CD4-positive, alpha-beta T cell treated with Interleukin-15 for 1 hour (primary cell): Measurements from ENCODE around the gene YBX2.
A peak's percentile ranks its signal among the peaks of the same experiment; 100 is the strongest.

Source experiments
- DNase-seq: peaks from one replicate; pipeline ENCODE4 v3.0.0-alpha.2; 2020

The YBX2 gene

DNA sequence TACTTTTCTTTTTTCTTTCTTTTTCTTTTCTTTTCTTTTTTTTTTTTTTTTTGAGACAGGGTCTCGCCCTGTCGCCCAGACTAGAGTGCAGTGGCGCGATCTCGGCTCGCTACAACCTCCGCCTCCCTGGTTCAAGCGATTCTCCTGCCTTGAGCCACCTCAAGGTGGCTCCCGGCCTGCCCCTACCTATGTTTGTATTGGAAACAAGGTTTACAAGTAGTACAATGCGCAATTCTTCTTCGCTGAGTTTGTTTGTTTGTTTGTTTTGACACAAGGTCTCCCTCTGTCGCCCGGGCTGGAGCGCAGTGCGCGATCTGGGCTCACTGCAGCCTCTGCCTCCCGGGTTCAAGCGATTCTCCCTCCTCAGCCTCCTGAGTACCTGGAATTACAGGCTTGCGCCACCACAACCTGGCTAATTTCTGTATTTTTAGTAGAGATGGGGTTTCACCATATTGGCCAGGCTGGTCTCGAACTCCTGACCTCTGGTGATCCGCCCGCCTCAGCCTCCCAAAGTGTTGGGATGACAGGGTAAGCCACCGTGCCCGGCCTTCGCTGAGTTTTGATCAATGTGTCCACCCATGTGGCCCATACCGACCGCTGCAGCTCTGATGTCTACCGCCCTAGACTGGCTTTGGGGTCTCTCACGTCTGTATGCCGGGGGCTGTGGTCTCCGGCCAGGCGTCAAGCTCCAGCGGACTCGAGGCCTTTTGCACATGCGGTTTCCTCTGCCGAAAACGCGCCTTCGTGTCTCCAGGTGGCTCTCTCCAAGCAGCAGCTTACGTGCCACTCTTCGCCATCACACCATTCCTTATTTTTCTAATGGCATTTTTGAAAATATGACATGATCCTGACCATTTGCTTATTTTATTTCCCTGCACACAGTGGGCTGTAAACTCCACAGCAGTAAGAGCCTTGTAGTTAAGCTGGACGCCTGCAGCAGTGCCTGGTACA is 1.1 kb upstream of the YBX2 start:
- DNase-seq, result no peak

DNA sequence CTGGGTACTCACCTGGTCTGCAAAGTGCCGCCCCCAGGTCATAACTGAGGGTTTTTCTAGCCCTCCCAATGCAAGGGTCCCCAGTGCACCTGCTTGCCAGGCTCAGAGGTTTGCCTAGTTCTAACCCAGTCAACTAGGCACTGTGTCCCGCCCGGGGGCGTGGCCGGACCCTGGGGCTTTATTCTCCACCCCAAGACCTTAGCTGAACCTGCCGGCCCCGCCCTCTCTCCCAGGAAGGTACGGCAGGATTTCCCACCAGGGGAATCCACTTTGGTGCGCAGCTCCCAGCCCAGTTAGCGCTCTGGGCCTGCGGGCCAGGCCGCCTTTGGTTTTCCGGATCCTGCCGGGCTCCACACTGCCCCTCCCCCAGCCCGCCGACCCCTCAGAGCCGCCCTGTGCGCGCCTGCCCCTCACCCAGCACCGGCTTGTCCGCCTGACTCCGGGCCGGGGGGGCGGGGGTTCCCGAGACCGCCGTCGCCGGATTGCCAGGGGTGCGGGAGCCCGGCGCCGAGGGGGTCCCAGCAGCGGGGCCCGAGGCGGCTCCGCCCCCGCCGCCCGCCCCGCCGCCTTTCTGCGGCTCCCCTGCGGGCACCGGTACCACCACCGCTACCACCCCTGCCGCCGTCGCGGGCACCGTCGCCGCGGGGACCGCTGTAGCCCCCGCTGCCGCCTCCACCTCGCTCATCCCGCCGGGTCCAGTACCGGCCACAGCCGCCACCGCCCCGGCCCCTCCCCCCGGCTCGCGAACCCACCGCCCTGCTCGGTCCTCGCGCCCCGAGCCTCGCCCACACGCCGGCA is 424 bp downstream of the YBX2 start:
- no peak for DNase-seq

DNA sequence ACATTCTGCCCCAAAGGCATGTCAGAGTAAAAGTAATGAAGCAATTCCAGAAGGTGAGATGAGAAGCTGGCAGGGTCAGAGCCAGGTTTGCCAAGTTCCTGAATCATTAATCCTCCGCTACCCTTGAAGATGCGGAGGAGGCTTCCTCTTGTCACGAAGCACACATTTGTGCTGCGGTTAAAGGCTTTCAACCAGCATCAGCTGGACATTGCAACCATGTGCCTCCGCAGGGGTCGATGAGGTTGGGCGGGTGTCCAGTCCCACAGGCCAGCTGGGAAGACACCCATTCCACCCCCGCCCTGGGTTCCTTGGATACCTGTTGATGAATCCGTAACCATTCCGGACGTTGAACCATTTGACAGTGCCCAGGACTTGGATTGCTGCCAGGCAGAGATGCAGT is 1.3 kb downstream of the YBX2 start:
- DNase-seq, result no peak

DNA sequence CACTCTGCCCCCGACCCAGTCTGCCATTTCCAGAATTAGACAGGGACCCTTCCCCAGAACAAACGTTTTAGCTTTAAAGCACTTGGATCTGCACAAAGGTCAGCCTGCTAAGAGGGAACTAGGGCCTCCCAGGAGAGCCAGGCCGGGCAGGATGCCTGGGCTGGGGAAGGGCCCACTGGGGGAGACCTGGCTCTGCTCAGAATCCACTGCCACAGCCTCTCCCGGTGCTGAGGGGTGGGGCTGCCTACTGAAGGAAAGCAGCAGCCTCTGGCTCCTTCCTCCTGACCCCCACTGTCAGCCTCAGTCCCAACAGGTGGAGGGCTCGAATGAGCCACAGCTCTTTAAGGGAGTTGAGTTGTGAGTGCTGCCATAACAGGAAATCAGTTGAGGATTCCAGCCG is 1.7 kb downstream of the YBX2 start:
- no peak for DNase-seq

DNA sequence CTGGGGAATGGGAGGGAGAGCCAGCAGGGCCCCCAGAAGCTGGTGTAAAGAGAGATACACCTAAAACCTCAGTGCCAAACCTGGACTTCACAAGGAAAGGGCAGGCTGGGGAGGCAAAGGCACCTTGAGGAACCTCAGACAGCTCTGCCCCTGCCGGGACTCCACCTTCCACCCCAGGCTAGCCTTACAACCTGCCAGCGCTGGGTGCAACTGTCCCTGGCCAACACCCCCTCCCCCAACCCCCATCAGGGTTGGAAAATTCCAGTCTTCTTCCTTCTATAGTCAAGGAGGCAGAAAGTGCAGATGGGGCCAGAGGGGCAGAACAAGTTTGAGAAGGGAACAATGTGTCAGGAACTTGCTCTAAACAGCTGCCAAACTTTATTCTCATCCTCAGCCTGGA is 2.2 kb downstream of the YBX2 start:
- DNase-seq, result no peak

DNA sequence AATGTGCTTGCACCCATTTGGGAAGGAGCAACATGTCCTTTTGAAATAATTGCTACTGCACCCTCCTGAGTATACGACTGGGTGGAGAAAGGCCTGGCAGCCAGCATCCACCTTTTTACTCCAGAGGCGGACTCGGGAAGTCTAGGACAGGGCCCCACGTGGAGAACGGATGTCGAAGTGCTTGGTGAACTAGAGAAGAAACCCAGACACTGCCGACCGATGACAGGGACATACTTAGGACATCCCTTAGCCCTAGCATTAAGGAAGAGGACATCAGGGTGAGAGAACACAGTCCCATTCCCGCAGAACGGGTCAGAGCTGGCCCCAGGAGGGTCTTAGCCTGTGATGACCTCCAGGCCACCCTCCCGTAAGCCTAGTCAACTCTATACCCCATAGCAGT is 3.8 kb downstream of the YBX2 start:
- DNase-seq, result no peak

DNA sequence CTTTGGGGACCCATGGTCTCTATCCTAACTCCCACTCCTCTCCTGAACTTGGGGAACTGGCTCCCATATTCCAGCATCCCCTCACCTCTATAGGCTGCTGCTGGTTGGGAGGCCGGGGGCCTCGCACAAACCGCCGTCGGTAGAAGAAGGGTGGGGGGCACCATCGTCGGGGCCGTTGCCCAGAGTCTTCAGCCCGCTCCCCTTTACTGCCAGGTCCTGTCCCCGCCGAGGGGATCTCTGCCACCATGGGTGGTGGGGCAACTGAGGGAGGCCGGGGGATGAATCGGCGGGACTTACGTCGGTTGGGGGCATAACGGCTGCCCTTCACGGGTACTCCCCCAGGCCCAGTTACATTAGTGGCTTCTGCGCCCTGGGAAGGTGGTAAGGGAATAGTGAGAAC is 4.3 kb downstream of the YBX2 start:
- no peak for DNase-seq

DNA sequence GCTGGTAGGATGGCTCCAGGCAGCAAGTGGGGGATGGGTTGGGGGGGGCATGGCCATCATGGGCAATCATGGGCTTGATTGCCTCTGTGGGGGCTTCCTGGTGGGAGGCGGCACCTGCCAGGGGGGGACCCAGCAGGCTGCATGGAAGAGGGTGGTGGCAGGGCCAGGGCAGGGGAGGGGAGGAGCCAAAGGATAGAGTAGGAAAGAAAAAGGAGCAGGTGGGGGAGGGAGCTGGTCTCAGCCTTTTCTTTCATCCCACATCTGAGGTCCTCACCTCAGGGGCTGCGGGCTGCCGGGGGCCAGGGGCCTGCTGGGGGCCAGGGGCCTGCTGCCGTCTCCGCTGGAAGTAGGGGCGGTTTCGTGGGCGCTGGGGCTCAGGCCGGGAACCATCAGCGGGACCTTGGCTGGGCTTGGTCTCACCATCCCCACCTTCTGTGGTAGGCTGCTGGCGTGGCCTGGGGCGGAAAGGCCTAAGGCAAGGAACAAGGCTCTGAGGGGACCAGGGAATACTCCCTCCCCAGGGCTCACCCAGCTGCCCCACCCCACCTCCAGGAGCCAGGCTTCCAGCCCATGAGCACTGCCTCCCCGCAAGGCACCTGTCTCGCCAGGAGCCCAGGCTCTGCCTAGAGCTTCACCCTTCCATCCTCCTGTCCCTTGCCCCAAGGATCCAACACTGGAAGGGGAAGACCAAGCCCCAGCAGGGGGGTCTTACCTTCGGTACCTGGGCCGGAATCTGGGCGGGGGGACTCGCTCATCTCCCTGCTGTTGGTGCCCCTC is 5.0 kb downstream of the YBX2 start:
- no peak for DNase-seq

DNA sequence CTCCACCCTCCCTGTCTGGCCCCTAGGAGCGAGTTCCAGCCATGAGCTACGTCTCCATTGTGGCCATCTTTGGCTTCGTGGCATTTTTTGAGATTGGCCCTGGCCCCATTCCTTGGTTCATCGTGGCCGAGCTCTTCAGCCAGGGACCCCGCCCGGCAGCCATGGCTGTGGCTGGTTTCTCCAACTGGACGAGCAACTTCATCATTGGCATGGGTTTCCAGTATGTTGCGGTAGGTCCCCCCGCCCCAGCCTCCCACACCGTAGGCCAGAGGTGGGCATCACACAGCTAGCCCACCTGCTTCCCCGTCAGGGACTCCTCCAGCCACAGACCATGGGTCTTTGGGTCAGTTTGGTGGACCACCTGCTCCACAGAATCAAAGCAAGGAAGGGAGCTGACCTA is 8.8 kb downstream of the YBX2 start:
- DNase-seq, result no peak

DNA sequence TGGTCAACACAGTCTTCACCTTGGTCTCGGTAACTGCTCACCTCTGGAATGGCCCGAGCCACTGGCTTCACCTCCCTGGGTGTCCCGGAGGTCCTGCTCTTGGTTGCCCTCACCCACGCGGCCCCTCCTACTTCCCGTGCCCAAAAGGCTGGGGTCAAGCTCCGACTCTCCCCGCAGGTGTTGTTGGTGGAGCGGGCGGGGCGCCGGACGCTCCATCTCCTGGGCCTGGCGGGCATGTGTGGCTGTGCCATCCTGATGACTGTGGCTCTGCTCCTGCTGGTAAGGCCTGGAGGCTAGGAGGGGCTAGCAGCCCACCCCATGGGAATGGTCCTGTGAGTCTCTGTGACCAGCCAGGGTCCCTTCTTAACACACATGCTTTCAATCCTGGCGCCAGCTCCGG is 9.5 kb downstream of the YBX2 start:
- DNase-seq, result no peak

DNA sequence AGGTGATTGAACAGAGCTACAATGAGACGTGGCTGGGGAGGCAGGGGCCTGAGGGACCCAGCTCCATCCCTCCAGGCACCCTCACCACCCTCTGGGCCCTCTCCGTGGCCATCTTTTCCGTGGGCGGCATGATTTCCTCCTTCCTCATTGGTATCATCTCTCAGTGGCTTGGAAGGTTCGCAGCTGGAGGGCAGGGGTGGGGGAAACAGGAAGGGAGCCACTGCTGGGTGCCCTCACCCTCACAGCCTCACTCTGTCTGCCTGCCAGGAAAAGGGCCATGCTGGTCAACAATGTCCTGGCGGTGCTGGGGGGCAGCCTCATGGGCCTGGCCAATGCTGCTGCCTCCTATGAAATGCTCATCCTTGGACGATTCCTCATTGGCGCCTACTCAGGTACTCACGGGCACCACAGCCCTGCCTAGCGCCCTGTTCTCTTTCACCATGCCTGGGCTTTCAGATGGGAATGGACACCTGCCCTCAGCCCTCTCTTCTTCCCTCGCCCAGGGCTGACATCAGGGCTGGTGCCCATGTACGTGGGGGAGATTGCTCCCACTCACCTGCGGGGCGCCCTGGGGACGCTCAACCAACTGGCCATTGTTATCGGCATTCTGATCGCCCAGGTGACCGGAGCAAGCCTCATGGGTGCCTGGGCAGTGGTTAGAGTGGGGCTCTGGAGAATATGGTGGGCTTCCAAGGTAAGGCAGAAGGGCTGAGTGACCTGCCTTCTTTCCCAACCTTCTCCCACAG is 10.8 kb downstream of the YBX2 start:
- DNase-seq, result no peak

DNA sequence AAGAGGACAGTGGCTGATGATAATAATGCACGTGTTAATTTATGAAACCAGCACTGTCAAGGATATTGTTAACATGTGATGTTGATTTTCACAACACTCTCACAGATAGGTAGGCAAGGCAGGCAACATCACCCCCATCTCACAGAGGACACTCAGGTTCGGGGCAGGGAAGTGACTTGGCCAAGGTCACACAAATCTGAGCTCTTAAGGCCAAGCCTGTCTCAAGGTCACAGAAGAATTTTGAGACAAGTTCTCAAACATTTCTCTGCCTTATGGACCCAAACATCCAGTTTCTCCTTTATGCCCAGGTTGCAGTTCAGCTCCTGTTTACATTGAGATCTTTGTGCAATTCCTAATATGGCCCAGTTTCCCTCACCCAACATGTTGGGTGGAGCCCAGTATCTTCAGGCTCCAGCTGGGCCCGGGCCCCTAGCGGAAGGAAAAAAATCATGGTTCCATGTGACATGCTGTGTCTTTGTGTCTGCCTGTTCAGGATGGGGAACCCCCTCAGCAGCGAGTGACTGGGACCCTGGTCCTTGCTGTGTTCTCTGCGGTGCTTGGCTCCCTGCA is 11.6 kb downstream of the YBX2 start:
- DNase-seq, result no peak

DNA sequence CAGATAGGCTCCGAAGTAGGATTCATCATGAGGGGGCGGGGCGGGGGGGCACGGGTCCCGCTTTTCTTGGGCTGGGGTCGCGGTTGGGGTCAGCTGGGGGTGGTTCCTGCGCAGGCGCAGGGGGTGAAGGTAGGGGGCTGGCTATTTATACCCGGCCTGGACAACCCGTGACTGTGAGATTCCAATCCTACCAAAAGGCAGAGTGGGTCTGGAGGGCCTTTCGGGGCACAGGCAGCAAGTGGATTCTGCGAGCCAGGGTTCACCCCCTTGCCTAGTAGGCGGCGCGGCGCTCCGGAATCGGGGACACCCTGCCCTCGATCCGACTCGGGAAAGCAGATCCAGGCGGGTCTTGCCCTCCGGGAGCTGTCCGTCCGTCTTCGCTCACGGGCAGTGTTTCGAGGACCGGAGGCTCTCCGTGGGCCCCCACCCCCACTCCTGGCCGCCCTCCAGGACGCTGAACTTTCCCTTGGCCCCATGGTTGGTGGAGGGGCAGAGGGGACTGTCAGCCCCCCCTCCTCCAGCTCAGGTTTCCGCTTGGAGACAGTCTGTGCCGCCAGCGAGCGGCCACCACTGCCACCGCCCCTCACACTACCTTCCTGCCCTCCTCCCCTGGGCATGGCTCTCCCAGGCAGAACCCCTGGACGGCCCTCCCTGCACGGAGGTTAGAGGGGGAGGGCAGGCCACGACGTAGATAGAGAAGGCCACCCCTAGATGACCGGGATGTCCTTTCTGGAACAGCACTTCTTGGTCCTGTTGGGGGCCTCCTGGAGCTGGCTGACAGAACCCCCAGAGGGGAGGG is 12.3 kb downstream of the YBX2 start:
- no peak for DNase-seq

DNA sequence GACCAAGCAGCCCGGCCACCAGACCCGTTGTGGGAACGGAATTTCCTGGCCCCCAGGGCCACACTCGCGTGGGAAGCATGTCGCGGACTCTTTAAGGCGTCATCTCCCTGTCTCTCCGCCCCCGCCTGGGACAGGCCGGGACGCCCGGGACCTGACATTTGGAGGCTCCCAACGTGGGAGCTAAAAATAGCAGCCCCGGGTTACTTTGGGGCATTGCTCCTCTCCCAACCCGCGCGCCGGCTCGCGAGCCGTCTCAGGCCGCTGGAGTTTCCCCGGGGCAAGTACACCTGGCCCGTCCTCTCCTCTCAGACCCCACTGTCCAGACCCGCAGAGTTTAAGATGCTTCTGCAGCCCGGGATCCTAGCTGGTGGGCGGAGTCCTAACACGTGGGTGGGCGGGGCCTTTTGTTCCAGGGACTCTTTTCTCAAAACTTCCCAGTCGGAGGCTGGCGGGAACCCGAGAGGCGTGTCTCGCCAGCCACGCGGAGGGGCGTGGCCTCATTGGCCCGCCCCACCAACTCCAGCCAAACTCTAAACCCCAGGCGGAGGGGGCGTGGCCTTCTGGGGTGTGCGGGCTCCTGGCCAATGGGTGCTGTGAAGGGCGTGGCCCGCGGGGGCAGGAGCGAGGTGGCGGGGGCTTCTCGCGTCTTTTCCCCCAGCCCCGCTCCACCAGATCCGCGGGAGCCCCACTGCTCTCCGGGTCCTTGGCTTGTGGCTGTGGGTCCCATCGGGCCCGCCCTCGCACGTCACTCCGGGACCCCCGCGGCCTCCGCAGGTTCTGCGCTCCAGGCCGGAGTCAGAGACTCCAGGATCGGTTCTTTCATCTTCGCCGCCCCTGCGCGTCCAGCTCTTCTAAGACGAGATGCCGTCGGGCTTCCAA is 13.1 kb downstream of the YBX2 start, which contains the start of gene SLC2A4:
Gene SLC2A4 (plus strand): TSS at position 645 of the 879 bp plus-strand sequence. CDS start 217 bp downstream, at position 862.
- peak; percentile 90 for DNase-seq

DNA sequence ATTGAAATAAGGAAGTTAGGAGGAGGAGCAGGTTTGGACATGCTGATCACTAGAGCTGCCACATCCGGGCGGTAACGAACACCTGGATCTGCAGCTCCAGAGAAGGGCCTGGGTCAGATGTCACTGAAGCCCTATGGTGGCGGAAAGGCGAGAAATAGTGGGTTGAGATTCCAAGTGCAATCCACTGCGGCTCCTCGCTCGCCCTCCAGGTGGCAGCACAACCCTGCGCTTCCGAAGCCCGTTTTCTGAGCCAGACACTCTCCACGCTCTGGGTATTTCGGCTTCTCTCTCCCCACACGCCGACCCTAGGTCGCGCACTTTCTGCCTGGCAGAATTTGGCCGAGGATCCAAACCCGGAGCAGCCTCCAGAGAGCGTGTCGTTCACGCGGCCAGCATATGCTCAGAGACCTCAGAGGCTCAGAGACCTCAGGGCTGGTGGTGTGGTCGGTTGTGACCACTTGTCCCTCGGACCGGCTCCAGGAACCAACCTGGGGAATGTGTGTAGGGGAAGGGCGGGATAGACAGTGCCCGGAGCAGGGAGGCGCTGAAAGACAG is 13.8 kb downstream of the YBX2 start:
- DNase-seq, result peak; percentile 82

DNA sequence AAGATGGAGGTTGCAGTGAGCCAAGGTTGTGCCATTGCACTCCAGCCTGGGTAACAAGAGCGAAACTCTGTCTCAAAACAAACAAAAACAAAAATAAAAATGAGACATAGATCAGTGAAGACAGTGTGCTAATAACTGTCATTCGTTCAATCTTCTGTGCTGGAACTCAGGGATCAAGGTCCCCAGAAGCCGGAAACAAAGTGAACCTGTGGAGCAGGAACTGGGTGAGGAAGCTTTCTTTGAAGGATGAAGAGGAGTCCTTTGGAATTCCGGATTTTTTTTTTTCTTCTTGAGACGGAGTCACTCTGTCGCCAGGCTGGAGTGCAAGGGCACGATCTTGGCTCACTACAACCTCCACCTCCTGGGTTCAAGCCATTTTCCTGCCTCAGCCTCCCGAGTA is 15.0 kb downstream of the YBX2 start:
- no peak for DNase-seq

DNA sequence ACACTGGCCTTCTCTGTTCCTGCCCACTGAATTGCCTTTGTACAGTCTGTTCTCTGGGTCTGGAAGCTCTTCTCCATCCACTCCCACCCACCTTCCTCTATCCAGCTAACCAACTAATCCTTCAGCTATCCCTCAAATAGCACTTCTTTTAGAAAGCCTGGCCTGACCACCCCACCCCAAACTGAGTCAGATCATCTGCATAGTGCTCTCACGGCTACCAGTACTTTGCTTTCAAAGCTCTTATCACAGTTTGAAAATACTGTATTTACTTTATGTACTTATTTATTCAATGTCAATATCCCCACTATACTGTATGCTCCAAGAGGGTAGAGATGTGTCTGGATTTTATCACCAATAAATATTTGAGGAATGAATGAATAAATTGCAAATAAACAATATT is 27.7 kb downstream of the YBX2 start:
- DNase-seq, result no peak

DNA sequence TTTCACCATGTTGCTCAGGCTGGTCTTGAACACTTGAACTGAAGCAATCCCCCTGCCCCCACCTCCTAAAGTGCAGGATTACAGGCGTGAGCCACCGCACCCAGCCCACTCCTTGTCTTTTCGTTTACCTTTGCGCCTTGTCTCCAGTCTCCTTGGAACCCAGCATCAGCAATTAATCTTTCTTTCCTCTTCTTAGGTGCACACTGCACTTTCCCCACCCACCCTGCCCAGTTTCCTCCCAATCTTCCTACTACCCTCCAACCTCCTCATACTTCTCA is 30.7 kb downstream of the YBX2 start:
- no peak for DNase-seq

DNA sequence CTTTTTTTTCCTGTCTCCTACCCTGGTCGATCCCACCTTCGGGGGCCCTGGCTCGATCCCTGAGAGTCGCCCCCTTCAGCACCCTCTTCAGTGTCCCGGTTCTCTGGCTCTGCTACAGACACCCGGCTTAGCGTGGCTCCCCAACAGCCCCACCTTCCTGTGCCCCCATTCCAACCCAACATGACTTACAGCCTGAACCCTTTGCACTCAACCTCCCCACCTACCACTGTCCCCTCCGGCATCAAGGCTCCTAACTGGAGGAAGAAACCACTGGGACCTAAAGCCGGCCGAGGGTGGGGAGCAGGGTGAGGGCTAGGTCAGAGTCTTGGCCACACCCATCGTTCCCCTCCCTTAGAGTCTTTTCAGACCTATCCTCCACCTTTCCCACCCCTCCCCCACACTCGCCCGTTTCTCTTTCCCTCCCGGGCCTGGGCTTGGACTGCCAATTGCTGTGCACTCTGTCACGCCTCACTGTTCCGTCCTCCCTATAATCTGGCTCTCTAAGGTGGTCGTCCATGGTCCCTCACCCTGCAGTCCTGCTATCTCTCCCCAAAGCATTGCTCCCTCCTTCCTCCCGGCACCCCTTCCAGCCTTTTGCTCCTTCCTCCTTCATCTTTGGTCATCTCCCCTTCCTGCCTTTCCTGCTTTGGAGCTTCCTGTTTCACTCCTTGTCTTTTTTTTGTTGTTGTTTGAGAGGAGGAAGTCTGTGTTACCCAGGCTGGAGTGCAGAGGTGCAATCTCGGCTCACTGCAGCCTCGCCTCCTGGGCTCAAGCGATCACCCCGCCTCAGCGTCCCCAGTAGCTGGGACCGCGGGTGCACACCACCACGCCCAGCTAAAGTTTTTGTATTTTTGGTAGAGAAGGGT is 31.3 kb downstream of the YBX2 start:
- DNase-seq, result peak; percentile 17
